ENCODE data around the gene PPARA. TPM values are rescaled to one million over a fixed set of nuclear protein-coding genes. Genes with fewer than 3 reads are reported as not detected.

Gene PPARA
- total RNA-seq (2012; rRNA removed) (6.1 and 7.0 TPM in 2 replicates), polyA plus RNA-seq (2012; rRNA removed) (3.1 and 3.3 TPM in 2 replicates), Bru-seq, nascent RNA (percentile 68 among the genes with signal in this experiment), BruChase-seq, experiment 1, labeled RNA remaining after a 6-hour chase (percentile 78 among the genes with signal in this experiment), BruChase-seq, experiment 2, labeled RNA remaining after a 2-hour chase (percentile 71 among the genes with signal in this experiment)
- polyA plus RNA-seq (2012; cell fraction: cytosol; rRNA removed): 3.2 and 3.3 TPM in 2 replicates
- polyA plus RNA-seq (2012; cell fraction: nucleus; rRNA removed; ENCODE audit: low replicate concordance): 3.0 and 5.9 TPM in 2 replicates
- long read RNA-seq, full-length matches to known transcripts: 1 of 13 reads
- long read RNA-seq, partial matches to known transcripts: 1 of 13 reads
- long read RNA-seq, other reads (novel, unspliced or antisense): 11 of 13 reads

GRCh38 chr22:46150034-46150654 lies at the start of gene PPARA:
TSS of gene PPARA (plus strand) at chr22:46150526. CDS start at chr22:46198384, 47,858 bp downstream.
- ATAC-seq (ENCODE audit: low read depth): peak; percentile 94
- CTCF ChIA-PET: no interaction called here
- Histone ChIP-seq H3K4me1 (ENCODE audit: control insufficient read depth, insufficient read depth, low read length) (peaks cover 3% of the 10 kb centered on the region), H3K14ac (replicated peaks; ENCODE audit: low read depth, low read length) (peak within 1 kb of the TSS; percentile 81), H4K8ac (ENCODE audit: low read depth in 2 of 2, low read length in 2 of 2) (peak within 1 kb of the TSS; percentile 75 to 78; a peak in 2 of 4 replicates), H3K9ac (ENCODE audit: low read depth, low read length) (peak within 1 kb of the TSS; percentile 87), H3K4ac (ENCODE audit: low read depth, low read length) (peak within 1 kb of the TSS; percentile 67), H3K56ac (ENCODE audit: extremely low read depth, insufficient read depth, low read length) (no peak within 1 kb of the TSS), H4K20me1 (ENCODE audit: insufficient read depth, low read length) (peaks cover 14% of the 10 kb centered on the region), H2AFZ (replicated peaks; ENCODE audit: low read length, poor library complexity) (peak within 1 kb of the TSS; percentile 99), H3K23ac (ENCODE audit: low read depth, low read length) (peak within 1 kb of the TSS; percentile 72), H3K27me3 (ENCODE audit: control insufficient read depth, insufficient read depth, low read length) (peaks cover 47% of the 10 kb centered on the region), H4K5ac (ENCODE audit: low read depth, low read length) (peak within 1 kb of the TSS; percentile 65; the same call in 1 of the 2 replicates), H2AK5ac (ENCODE audit: low read depth, low read length) (peak within 1 kb of the TSS; percentile 51; the same call in 1 of the 2 replicates), H3K27ac (ENCODE audit: insufficient read depth, low read length) (peak within 1 kb of the TSS; percentile 42; the same call in 1 of the 2 replicates), H2BK15ac (ENCODE audit: low read depth, low read length) (no peak within 1 kb of the TSS; the same call in 2 of the 3 replicates), H3K18ac (ENCODE audit: low read depth, low read length) (peak within 1 kb of the TSS; percentile 45; the same call in 1 of the 2 replicates), H2AK9ac (replicated peaks; ENCODE audit: low read depth, low read length, poor library complexity) (peak within 1 kb of the TSS; percentile 96), H3K4me2 (ENCODE audit: low read depth, low read length) (peak within 1 kb of the TSS; percentile 93), H3K9me1 (ENCODE audit: insufficient read depth, low read length) (0 out of 2 replicates have a peak, but pooled peaks cover 5% of the 10 kb centered on the region), H3K4me3 (ENCODE audit: insufficient read depth, low read depth, low read length) (peak within 1 kb of the TSS; percentile 85), H3K79me1 (ENCODE audit: low read depth in 1 of 2, low read length in 2 of 2) (peaks cover 13 to 22% of the 10 kb centered on the region in 2 experiments), H4K91ac (ENCODE audit: insufficient read depth, low read depth, low read length) (0 out of 2 replicates have a peak within 1 kb of the TSS, but pooled peaks have one; percentile 41), H3K36me3 (ENCODE audit: control insufficient read depth, insufficient read depth, low read length) (peaks cover 6% of the 10 kb centered on the region; the same call in 1 of the 2 replicates), H3K9me3 (ENCODE audit: control insufficient read depth, insufficient read depth, low read length) (no peaks in the 10 kb centered on the region), H2BK120ac (ENCODE audit: low read depth, low read length) (peak within 1 kb of the TSS; percentile 39; the same call in 1 of the 2 replicates), H2BK20ac (ENCODE audit: low read depth, low read length) (no peak within 1 kb of the TSS), H2BK5ac (ENCODE audit: low read depth, low read length, poor library complexity, severe bottlenecking) (no peak within 1 kb of the TSS)
- BruUV-seq (replicated peaks): no TSS peak
- in situ Hi-C loops (cut with MboI; ENCODE audit: low sequenced_read_pairs) (no loop called here), dilution Hi-C loops (cut with HindIII; ENCODE audit: low sequenced_read_pairs, unreplicated experiment) (no loop called here), intact Hi-C loops (cut with micrococcal nuclease) (loop anchor here (2.0 kb wide), 2 partner anchors 79 to 117 kb away; no protein-coding TSS in a partner anchor)
- 1% methylated on average over 63 of the region's 98 CpGs; no CpG with 5 or more reads in 1 of the 2 experiments for whole genome bisulfite sequencing, 2 experiments (ENCODE audit: extremely low coverage in 2 of 2, insufficient read length in 1 of 2)
- TF ChIP-seq MAZ (IDR thresholded peaks at IDR 0.05; ENCODE audit: borderline replicate concordance, low read depth, low read length): peak; percentile 68; the same call in 1 of the 2 replicates
- TF ChIP-seq NFE2L2 (IDR thresholded peaks at IDR 0.05; ENCODE audit: low read depth, low read length): no peak
- POLR2A ChIA-PET (ENCODE audit: unreplicated experiment): no interaction called here
- peak; percentile 60 for DNase-seq

Measured in IMR-90 (cell line).